Measurements from ENCODE around the gene CAMTA1. TPM values are rescaled to one million over a fixed set of nuclear protein-coding genes. Genes with fewer than 3 reads are reported as not detected.

CAMTA1 gene
- total RNA-seq, 4 donors from 2014 or later = 45.3 to 68.9 (median 62.0) TPM

DNA sequence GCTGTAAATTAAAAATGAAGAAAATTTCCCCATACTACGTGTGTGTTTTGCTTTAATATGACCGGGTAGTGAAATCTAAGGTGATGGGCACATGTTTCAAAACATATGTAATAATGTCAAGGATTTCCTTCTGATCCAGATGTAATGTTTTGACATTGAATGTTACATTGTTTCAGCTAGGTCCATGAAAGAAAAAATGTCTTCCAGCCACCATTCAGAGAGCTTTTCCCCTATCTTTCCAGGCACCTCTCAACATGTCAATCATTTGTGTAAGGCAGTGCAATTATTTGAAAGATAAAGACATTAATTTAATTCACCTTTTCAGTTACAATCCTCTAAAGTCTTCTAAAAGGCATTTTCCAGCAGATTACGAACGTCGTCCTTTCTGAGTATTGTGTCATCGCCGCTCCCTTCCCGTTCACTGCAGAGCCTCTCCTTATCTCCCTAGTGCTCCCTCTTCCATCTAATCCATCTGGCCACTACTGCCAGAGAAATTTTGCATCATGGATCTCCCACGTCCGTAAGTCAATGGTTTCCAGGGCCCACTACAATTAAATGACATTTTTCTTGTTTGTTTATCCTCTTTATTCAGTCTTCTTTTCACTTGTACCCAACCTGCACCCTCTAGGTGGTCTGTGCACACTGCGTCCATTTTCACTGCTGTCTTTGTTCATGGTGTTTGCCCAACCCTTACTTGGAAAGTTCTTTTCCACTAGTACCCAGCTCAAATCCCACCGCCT, 984.6 kb downstream of the CAMTA1 start:
- ATAC-seq (ENCODE audit: low FRiP score) = no peak
- DNase-seq (ENCODE audit: low spot score) = no peak
- TF ChIP-seq, protein P1, sequence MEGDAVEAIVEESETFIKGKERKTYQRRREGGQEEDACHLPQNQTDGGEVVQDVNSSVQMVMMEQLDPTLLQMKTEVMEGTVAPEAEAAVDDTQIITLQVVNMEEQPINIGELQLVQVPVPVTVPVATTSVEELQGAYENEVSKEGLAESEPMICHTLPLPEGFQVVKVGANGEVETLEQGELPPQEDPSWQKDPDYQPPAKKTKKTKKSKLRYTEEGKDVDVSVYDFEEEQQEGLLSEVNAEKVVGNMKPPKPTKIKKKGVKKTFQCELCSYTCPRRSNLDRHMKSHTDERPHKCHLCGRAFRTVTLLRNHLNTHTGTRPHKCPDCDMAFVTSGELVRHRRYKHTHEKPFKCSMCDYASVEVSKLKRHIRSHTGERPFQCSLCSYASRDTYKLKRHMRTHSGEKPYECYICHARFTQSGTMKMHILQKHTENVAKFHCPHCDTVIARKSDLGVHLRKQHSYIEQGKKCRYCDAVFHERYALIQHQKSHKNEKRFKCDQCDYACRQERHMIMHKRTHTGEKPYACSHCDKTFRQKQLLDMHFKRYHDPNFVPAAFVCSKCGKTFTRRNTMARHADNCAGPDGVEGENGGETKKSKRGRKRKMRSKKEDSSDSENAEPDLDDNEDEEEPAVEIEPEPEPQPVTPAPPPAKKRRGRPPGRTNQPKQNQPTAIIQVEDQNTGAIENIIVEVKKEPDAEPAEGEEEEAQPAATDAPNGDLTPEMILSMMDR (IDR thresholded peaks at IDR 0.05) = no peak

DNA sequence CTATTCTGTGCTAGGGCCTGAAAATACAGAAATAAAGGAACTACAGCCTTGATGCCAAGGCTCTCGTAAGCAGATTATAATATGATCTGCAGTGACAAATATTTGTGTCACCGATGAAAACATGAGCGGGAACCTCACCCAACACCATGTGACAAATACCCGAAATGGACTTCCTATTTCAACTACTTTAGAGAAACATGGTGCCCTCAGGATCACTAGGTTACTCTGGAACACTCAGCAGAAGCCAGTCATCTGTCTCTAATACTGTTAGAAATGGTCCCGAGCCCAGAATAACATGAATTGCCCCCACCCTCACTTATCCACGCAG, 985.4 kb downstream of the CAMTA1 start:
- DNase-seq (ENCODE audit: low spot score) (no peak), ATAC-seq (ENCODE audit: low FRiP score) (peak; percentile 21)
- TF ChIP-seq, protein P1 (IDR thresholded peaks at IDR 0.05) = no peak

DNA sequence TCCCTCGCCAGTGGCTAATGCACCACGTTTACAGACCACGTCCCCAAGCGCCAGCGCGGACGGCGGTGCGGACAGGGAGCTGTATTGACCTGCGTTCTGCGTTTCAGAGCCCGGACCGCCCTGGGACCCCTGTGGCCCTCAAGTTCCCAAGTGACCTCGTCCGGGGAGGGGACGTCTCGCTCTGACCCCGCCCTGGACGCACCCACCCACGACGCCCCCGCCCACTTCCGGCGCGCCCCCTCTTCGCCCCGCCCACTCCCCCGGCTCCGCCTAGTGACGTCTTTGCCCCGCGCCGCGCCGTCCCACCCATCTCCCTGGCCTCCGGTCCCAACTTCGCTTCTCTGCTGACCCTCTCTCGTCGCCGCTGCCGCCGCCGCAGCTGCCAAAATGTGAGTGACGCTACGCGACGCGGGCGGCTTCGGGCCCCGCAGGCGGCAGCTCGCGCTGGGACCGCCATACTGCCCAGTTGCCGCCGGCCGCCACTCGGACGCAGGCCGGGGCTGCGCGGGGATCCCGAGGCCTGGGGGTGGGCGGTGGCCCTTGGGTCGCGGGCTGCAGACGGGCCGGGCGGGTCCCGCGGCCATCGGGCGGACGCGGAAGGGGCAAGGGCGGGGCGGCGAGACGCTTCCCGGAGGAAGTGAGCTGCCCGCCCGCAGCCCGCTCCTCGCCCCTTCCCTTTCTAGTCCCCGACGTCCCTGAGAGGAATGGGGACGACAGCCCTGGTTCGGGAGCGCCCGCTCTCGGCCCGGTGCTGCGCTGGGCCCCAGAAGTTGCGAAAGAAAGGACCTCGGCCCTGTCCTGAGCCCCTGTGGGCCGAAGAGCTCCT, 986.0 kb downstream of the CAMTA1 start, which contains the start of gene VAMP3:
Gene VAMP3, plus strand, starts transcription at position 300 of the 826 bp plus-strand sequence. Its CDS starts 88 bp downstream, at position 388.
- TF ChIP-seq, protein P1 (IDR thresholded peaks at IDR 0.05) = no peak
- DNase-seq (ENCODE audit: low spot score) (peak; percentile 79), ATAC-seq (ENCODE audit: low FRiP score) (peak; percentile 99)

DNA sequence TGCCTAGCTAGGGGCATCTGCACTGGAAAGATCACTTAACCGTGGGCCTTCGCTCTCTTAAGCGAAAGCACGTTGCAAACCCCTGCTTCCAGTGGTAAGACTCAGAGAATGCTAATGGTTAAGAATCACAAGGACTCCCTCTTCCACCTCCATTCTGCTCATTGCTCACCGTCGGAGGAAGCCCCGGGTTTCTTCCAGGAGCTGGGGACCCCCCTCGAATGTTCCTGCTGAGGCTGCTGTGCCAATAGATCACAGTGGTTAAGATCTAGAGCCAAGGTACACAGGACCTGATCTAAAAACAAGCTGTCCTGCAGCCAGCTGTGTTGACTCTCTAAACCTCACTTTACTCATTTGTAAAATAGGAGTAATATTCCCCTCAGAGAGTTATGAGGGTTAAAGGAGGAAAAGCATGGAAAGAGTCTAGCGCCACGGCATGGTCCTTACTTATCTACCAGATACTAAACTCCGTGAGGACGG, 986.6 kb downstream of the CAMTA1 start:
- no peak for ATAC-seq (ENCODE audit: low FRiP score)
- DNase-seq (ENCODE audit: low spot score) = no peak

DNA sequence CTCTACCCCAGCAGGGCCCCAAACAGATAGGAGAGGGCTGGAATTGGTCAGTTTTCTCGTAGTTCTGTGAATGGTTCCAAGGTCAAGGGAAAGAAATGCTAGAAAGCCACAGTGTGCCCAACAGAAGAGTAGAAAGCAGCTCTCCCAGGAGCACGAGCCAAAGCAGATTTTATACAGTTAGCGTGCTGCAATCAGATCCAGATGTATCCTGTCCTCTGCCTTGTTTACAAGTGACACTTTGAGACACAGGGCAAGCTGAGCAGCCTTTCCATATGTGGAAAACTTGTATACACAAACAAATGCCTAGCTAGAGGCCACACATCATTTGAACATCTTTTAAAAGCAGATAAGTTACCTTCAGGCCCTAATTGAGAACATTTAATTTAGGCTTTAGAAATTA, 992.3 kb downstream of the CAMTA1 start:
- TF ChIP-seq, protein P1 (IDR thresholded peaks at IDR 0.05) = no peak
- no peak for DNase-seq (ENCODE audit: low spot score)
- no peak for ATAC-seq (ENCODE audit: low FRiP score)

More for the DNA sequence above, 986.6 kb downstream of the CAMTA1 start:
- TF ChIP-seq, protein P1 (IDR thresholded peaks at IDR 0.05) = no peak

DNA sequence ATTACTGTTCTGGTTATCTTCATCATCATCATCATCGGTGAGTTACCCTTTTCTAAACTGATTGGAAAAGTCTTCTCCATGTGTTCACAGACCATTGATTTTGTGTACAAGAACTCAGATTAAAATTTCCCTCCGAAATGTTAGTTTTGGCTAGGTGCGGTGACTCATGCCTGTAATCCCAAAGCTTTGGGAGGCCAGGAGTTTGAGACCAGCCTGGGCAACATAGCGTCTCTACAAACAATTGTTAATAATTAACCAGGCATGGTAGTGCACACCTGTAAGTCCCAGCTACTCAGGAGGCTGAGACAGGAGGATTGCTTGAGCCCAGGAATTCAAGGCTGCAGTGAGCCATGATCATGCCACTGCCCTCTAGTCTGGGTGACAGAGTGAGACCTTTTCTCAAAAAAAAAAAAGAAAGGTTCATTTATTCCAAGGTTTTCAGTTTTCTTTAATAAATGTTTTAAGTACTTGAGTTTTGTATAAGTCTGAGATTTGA, 992.9 kb downstream of the CAMTA1 start:
- ATAC-seq (ENCODE audit: low FRiP score) = no peak
- TF ChIP-seq, protein P1 (IDR thresholded peaks at IDR 0.05) = no peak

More for the DNA sequence above, 992.9 kb downstream of the CAMTA1 start:
- DNase-seq (ENCODE audit: low spot score) = no peak

Measured in omental fat pad (tissue), 4 donors.